Measurements from ENCODE around the gene AAK1.
"Not testable (repeated sequence)": the region's sequence is repeated elsewhere in the genome, so short reads cannot be mapped to it uniquely, and the experiment has no call there.

The AAK1 gene

DNA sequence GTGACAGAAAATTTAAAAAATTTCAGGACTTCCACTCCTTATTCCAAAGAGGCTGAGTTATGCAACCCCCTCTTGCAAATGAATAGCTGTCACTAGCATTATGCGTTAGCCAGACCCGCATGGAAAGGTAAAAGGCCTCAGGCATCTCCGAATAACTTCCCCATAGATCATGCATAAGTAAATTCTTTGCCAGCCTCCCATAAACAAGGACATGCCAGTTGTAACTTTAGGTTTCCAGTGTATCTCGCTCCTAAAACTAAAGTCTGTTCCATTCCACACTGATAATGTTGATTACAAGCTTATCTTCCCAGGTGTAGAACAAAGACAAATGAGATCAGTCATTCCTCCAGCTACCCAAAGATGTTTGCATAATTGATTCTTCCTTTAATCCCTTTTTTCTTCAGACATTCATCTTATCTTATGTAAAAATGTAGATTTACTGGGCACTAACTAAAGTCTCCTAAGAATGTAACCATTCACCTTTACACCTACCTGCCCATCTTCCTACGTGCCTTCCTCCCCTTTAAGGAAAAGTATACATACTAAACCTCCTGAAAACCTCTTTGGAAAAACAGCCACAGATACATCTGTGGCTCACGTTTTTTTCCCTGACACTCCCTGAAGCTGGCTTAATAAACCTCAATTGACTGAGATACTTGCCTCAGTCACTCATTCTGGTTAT is 192.7 kb downstream of the AAK1 start:
- no peak for DNase-seq (ENCODE audit: low spot score)

GRCh38 chr2:69449906-69450305 is 193.6 kb downstream of the AAK1 start:
- no peak for DNase-seq (ENCODE audit: low spot score)

DNA sequence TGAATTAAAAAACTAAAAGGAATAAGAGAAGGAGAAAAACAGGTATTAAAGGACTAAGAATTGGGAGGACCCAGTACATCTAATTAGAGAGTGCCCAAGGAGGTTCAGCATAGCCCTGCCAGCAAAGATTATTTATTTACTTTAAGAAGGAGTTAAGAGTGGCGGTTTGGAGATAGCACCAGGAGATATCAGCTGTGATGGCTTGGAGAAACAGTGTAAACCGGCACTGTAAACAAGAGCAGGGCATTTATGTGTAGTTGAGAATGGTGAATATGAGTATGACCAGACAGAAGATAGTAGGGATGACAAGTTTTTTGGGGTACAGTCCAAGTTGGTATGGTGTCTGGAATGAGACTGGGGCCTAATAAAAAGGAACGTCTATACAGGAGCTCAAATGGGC is 199.9 kb downstream of the AAK1 start:
- DNase-seq (ENCODE audit: low spot score) = not testable (repeated sequence)

DNA sequence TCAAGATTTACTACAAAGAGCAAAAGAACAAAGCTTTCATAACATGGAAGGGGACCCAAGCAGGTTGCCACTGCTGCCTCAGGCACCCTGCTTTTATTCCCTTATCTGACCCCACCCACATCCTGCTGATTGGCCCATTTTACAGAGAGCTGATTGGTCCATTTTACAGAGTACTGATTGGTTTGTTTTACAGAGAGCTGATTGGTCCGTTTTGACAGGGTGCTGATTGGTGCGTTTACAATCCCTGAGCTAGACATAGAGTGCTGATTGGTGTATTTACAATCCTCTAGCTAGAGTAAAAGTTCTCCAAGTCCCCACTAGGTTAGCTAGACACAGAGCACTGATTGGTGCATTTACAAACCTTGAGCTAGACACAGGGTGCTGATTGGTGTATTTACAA is 204.0 kb downstream of the AAK1 start:
- not testable (repeated sequence) for DNase-seq (ENCODE audit: low spot score)

DNA sequence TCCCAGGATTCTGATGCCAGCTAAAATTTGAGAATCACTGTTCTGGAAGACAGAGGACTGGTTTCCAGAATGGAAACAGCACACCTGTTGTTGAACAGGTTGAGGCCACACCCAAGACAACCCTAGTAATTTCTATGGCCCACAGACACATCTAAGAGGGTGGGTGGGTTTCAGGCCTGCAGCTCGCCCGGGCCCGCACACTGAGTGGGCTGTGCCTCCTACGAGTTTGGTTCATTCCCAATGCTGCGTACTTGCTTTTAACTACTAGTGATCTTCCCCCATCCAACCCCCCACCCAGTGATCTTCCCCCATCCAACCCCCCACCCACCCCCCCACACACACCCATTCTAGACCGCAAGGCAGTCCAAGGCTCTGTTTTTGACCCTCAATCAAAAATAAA is 205.0 kb downstream of the AAK1 start:
- DNase-seq (ENCODE audit: low spot score) = no peak

GRCh38 chr2:69437751-69438154 is 205.8 kb downstream of the AAK1 start:
- DNase-seq (ENCODE audit: low spot score) = no peak

- DNase-seq (ENCODE audit: low spot score) = peak; percentile 97
These were observed 206.4 kb downstream of the AAK1 start, which contains the start of gene NFU1 for GRCh38 chr2:69436938-69437750. TSS of gene NFU1 (minus strand) at chr2:69437435. CDS start at chr2:69437422, 13 bp downstream.

DNA sequence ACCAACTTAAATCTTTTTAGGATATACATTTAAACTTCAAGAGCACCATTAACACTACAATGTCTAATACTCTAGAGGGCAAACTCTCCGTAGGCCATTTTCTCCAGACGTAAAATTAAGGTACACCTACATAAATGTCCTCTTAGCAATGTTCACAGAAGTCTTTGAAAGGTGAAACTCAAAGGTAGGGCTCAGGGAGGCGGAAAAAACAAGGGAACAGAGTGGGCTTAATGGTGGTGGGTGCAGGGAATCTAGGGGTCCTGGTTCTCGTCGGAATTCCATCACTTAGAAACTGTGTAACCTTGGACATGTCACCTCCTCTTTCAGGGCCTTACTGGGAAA is 207.0 kb downstream of the AAK1 start:
- DNase-seq (ENCODE audit: low spot score) = no peak

DNA sequence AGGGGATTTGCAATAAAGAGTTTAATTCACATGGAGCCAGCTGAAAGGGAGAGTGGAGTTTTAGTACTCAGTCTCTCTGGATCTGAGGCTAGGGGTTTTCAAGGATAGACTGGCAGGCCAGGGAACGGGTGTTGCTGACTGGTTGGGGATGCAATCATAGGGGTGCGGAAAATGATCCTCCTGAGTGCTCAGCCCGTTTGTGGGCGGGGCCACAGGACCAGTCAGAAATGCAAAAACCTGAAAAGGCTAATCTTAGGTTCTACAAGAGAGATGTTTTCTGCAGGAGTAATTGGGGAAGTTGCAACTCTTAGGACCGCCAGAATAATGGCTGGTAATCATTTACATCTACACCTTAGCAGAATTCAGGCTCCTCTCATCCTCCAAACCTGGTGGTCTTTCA is 208.8 kb downstream of the AAK1 start:
- no peak for DNase-seq (ENCODE audit: low spot score)

GRCh38 chr2:69429491-69430183 is 213.9 kb downstream of the AAK1 start:
- no peak for DNase-seq (ENCODE audit: low spot score)

DNA sequence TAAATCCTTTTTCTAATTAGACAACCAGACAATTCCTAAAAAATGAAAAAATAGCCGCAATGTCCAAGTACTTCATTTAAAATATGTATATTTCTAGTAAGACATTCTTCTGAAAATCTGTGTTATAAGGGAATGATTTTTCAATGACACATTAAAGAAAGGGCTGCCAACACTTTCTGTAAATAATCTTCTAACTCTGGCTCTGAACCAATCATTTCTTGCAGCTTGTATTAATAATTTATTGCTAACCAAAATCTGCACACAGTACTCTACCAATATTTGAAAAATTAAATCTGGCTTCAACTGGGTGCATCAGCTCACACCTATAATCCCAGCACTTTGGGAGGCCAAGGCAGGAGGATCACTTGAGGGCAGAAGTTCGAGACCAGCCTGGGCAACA is 214.6 kb downstream of the AAK1 start:
- DNase-seq (ENCODE audit: low spot score) = no peak

DNA sequence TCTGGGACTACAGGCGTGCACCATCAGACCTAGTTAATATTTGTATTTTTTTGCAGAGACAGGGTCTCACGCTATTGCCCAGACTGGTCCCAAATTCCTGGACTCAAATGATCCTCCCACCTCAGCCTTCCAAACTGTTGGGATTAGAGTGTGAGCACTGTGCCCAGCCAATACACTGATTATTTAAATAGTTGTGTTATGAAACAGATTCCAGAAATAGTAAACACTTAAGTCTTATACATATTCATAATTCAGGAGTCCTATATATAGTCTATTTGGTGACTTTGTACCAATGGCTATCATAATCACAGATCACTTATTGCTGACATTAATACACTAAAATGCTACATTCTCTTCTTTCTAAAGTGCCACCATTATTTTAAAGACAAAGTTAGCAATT is 219.1 kb downstream of the AAK1 start:
- DNase-seq (ENCODE audit: low spot score) = no peak

DNA sequence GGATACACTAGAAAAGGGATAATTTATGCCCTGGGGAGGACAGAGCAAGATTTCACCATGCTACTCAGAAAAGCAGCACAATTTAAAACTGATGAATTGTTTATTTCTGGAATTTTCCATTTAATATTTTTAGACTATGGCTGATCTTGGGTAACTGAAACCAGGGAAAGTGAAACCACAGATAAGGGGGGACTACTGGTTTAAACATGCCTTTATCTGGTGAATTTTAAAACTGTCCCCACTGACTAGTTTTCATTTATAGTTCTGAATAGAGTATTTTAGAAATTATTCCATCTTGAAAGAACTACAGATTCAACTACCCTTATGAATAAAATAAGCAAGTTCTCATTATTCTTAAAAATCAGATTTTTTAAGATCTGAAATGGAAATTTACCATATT is 221.3 kb downstream of the AAK1 start:
- DNase-seq (ENCODE audit: low spot score) = no peak

DNA sequence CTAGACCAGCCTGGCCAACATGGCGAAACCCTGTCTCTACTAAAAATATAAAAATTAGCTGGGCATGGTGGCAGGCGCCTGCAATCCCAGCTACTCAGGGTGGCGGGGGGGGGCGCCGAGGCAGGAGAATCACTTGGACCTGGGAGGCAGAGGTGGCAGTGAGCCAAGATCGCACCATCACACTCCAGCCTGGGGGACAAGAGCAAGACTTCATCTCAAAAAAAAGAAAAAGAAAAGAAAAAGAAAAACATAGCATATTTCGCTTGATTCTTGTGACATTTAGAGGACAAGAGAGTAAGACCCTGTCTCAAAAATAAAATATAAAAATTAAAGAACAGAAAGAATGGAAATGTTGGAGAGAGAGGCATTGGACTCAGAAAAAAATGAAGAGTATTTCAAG is 224.4 kb downstream of the AAK1 start:
- not testable (repeated sequence) for DNase-seq (ENCODE audit: low spot score)

- DNase-seq (ENCODE audit: low spot score) = no peak
These were observed 227.4 kb downstream of the AAK1 start for GRCh38 chr2:69416147-69416546.
